ENCODE results near the gene IFIT3. TPM values are rescaled to one million over a fixed set of nuclear protein-coding genes. Genes with fewer than 3 reads are reported as not detected.

Gene IFIT3
- total and polyA plus RNA-seq, 9 of the 15 experiments (the other 6 are each of a cell fraction or from before 2014, with no cell fraction given), result 0.23 to 2.2 (median 0.77) TPM

DNA sequence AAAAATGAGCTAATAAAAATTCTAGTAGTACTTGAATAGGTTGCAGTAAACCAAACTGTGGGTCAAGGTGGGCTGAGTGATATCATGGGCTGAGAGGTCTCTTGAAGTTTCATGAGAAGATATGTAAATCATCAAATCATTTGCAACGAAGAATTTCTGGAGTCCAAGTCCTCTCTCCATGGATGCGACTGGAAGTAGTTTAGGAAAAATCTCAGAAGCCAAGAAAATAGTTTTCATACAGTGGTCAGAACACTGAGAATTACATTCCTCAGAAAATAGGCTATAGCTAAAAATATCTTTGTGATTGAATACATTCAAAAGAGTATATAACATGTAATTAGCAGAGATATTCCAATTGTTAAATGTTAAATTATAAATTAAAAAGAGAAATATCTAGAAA lies 61.0 kb downstream of the IFIT3 start (continued):
- TF ChIP-seq, protein P1, sequence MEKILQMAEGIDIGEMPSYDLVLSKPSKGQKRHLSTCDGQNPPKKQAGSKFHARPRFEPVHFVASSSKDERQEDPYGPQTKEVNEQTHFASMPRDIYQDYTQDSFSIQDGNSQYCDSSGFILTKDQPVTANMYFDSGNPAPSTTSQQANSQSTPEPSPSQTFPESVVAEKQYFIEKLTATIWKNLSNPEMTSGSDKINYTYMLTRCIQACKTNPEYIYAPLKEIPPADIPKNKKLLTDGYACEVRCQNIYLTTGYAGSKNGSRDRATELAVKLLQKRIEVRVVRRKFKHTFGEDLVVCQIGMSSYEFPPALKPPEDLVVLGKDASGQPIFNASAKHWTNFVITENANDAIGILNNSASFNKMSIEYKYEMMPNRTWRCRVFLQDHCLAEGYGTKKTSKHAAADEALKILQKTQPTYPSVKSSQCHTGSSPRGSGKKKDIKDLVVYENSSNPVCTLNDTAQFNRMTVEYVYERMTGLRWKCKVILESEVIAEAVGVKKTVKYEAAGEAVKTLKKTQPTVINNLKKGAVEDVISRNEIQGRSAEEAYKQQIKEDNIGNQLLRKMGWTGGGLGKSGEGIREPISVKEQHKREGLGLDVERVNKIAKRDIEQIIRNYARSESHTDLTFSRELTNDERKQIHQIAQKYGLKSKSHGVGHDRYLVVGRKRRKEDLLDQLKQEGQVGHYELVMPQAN (IDR thresholded peaks at IDR 0.05; ENCODE audit: borderline replicate concordance), result no peak
- no peak for TF ChIP-seq ELF2 (CRISPR knock-in tag; IDR thresholded peaks at IDR 0.05)
- TF ChIP-seq, protein P2, sequence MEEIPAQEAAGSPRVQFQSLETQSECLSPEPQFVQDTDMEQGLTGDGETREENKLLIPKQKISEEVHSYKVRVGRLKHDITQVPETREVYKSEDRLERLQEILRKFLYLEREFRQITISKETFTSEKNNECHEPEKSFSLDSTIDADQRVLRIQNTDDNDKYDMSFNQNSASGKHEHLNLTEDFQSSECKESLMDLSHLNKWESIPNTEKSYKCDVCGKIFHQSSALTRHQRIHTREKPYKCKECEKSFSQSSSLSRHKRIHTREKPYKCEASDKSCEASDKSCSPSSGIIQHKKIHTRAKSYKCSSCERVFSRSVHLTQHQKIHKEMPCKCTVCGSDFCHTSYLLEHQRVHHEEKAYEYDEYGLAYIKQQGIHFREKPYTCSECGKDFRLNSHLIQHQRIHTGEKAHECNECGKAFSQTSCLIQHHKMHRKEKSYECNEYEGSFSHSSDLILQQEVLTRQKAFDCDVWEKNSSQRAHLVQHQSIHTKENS (CRISPR knock-in tag; IDR thresholded peaks at IDR 0.05), result no peak
- TF ChIP-seq U2AF2 (optimal IDR thresholded peaks at IDR 0.05; ENCODE audit: low read depth, low read length), result no peak
- TF ChIP-seq, protein P3, sequence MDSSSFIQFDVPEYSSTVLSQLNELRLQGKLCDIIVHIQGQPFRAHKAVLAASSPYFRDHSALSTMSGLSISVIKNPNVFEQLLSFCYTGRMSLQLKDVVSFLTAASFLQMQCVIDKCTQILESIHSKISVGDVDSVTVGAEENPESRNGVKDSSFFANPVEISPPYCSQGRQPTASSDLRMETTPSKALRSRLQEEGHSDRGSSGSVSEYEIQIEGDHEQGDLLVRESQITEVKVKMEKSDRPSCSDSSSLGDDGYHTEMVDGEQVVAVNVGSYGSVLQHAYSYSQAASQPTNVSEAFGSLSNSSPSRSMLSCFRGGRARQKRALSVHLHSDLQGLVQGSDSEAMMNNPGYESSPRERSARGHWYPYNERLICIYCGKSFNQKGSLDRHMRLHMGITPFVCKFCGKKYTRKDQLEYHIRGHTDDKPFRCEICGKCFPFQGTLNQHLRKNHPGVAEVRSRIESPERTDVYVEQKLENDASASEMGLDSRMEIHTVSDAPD (CRISPR knock-in tag; IDR thresholded peaks at IDR 0.05), result no peak
- no peak for TF ChIP-seq ZNF431 (CRISPR knock-in tag; IDR thresholded peaks at IDR 0.05)
- TF ChIP-seq ZNF444 (CRISPR knock-in tag; IDR thresholded peaks at IDR 0.05), result no peak
- TF ChIP-seq DNMT1 (IDR thresholded peaks at IDR 0.05), result no peak
- TF ChIP-seq PCBP1 (IDR thresholded peaks at IDR 0.05; ENCODE audit: low read depth, low read length, poor library complexity, severe bottlenecking), result no peak

Measured in K562 (cell line).